HFF-Myc (cell line): ENCODE results near the gene CERS4.

Experiments
- DNase-seq: peaks from one replicate; pipeline ENCODE4 v3.0.0-alpha.2; 2011; ENCODE audit warnings: low read depth; ENCODE audit errors: extremely low read depth
- H3K4me3 ChIP-seq: replicated peaks from 2 replicates; pipeline ENCODE4 v1.5.1; 2011; ENCODE audit warnings: low read depth, mild to moderate bottlenecking, control low read depth, low read length
- CTCF ChIP-seq: IDR thresholded peaks from 2 replicates; pipeline ENCODE4 v1.5.1; 2012; ENCODE audit warnings: mild to moderate bottlenecking, low read depth, low read length, control low read depth; ENCODE audit errors: missing control alignments

CERS4 gene

GRCh38 chr19:8252922-8253589, 43.9 kb downstream of the CERS4 start:
- DNase-seq: peak; percentile 38
- TF ChIP-seq CTCF: peak; percentile 95
- no peak overlapping the region for H3K4me3 ChIP-seq

GRCh38 chr19:8253678-8254077, 44.5 kb downstream of the CERS4 start:
- no peak for TF ChIP-seq CTCF
- DNase-seq: no peak

GRCh38 chr19:8254286-8255001, 45.3 kb downstream of the CERS4 start:
- DNase-seq: no peak
- TF ChIP-seq CTCF: no peak
- H3K4me3 ChIP-seq: no peak overlapping the region

More at GRCh38 chr19:8253678-8254077, 44.5 kb downstream of the CERS4 start:
- H3K4me3 ChIP-seq: no peak overlapping the region

GRCh38 chr19:8255426-8256125, 46.4 kb downstream of the CERS4 start:
- H3K4me3 ChIP-seq: no peak overlapping the region
- no peak for TF ChIP-seq CTCF
- DNase-seq: no peak

GRCh38 chr19:8256276-8257051, 47.3 kb downstream of the CERS4 start:
- DNase-seq: no peak

More at GRCh38 chr19:8256276-8257051, 47.3 kb downstream of the CERS4 start:
- TF ChIP-seq CTCF: no peak
- no peak overlapping the region for H3K4me3 ChIP-seq
